Anterior cingulate cortex (tissue), 58 donors: ENCODE measurements around the gene FRRS1L.
"Not testable (repeated sequence)": the region's sequence is repeated elsewhere in the genome, so short reads cannot be mapped to it uniquely, and the experiment has no call there.

Source experiments
- DNase-seq, 58 donors: peaks; one replicate each; lab custom pipeline; 2025; lab: John Stamatoyannopoulos, UW

Gene FRRS1L

DNA sequence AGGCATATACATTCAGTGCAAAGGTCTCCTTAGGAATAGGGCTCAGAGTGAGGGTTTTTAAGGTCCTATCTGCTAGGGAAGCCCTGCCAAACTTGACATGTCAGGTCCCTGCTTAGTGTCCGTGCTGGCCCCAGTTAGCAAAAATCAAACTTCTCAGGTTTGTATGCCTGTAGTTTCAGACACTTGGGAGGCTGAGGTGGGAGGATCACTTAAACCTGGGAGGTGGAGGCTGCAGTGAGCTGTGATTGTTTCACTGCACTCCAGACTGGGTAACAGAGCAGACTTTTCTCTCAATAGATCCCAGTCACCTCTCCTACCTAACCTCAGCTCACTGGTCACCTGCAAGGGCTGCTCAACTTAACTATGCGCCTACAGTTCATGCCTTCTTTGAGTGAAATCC, 28.6 kb downstream of the FRRS1L start:
- DNase-seq = no peak

DNA sequence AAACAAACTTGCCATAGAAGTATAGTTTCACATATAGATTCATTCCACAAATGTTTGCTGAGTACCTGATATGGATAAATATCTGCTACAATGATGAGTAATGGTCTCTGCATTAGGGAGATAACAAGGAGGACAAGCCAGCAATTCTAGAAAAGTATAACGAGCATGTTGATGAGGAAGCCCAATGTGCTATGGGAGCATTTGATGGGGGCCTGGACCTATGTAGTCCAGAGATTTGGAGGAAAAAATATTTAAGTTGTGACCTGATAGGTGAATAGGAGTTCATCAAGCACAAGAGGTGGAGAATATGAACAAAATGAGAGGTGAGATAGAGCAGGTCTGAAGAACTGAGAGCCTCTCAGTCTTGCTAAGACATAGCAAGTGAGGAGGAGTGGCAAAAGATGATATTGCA, 32.9 kb downstream of the FRRS1L start:
- DNase-seq = no peak

DNA sequence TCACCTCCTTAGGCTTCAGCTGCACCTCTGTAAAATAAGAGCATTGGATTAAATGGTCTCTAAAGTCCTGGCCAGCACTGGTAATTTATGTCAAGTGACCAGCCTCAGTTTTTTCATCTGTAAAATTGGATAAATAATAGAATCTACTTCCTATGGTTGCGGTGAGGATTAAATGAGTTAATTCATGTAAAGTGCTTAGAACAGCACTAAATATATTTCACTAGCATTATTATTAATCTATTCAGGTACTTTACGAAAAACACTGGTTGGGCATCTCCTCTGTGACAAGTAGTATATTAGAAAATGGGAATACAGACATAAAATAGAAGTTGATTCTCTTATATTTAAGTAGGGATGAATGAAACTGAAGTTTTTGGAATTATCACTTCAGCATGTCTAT, 33.5 kb downstream of the FRRS1L start:
- DNase-seq = no peak

DNA sequence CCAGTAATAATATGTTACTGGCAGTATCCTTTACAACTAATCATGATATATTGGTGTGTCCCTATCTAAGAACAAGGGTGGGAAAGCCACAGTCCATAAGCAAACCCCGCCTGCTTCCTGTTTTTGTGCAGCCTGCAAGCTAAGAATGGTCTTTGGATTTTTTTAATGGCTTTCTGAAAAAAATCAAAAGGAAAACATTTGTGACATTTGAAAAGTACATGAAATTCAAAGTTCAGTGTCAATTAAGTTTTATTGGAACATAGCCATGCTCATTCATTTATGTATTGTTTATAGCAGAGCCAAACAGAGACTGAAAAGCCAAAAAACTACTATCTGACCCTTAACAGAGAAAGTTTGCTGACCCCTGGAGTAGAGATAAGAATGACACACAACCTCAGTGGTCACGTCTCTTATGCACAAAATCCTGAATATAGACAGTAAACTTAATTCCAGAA, 34.5 kb downstream of the FRRS1L start:
- DNase-seq = no peak

DNA sequence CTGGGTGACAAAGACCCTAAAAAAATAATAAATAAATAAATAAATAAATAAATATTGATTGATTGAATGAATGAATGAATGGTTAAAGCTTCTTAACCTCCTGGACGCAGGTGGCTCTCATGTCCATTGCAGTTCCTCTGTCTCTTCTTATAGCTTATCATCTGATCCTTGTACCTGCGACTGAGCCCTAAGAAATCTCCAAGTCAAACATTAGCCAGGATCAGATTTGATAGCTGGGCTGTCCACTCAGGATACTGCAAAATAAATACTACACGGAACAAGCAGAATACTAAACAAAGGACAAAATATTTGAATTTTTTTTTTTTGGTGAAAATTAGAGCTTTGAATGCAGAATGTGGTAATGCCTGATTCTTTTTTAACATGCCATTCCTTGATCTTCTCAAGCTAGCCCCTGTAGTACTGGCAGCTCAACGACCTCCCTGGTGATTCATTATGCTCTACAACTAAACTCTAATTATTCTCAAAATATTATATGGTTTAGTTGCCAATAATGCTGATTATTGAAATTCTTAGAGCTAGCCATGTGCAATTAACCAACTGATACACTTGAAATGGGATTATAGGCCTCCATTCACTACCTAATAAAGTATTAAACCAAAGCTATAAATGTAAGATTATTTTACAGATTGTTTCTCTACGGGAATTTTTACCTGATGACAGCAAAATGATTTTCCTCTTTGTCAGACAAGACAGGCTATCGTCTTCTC, 37.4 kb downstream of the FRRS1L start:
- DNase-seq = no peak

- DNase-seq = not testable (repeated sequence)
Observed at GRCh38 chr9:109126671-109127070, 40.4 kb downstream of the FRRS1L start.

- no peak for DNase-seq
Observed at GRCh38 chr9:109124121-109124520, 42.9 kb downstream of the FRRS1L start.

GRCh38 chr9:109122726-109123621, 44.1 kb downstream of the FRRS1L start:
- DNase-seq = no peak

- no peak for DNase-seq
Observed at GRCh38 chr9:109121232-109121796, 45.7 kb downstream of the FRRS1L start.

DNA sequence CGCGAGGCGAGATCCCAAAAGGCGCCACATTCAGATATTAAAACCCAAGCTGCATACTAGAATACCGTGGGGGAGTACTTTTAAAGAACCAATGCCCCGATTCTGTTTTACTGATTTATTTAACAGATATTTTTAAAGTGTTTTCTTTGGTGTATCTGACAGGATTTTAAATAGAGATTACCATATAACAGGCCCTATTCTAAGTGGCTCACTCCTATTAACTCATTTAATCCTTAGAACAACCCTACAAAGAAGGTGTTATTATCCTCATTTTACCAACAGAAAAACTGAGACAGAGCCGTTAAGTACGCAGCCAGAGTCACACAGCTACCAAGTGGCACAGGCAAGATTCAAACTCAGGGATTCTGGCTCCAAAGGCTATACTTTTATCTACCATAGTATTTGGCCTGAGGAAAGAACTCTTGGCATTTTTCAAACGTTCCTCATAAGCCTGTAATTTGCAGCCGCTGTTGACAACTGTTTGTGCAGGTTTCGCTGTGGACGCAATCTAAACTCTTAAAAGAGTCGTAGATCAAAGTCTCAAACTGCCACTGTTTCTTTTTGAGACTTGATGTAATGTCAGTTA, 46.8 kb downstream of the FRRS1L start:
- no peak for DNase-seq

DNA sequence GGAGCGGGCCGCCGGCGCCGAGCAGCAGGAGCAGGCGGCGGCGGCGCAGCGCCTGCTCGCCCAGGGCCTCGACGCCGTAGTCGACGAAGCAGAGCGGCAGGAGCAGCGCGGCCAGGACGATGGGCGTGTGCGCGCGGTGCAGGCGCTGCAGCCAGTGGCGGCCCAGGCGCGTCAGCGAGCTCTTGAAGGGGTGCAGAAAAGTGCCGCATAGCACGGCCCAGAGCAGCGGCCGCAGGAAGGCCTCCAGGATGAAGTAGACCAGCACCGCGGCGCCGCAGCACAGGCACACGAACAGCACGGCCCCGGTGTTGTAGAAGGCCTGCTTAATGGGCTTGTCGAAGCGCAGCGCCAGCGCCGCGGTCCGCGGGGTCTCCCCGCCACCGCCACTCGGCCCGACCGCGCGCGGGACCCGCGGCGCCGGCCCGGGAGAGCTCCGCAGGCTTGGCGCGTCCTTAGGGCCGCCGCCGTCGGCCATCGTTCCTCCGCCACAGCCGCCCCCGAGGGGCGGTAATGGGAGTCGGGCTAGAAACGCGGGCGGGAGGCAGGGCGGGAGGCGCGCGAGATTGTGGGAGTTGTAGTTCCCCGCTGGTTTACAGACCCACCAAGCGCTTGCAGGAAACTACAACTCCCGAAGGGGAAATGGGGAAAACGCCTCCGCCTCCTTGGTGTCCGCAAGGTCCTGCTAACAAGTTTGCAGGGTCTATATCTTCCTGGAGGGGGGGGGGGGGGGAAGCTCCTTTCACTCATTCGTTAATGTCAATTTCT, 47.4 kb downstream of the FRRS1L start, which contains the start of gene TMEM245:
Gene TMEM245 (minus strand): TSS at position 509 of the 765 bp plus-strand sequence. CDS start 34 bp downstream, at position 475.
- peak; percentile 55 to 99 (median 95) for DNase-seq

- peak in 13 of 58 donors; percentile 29 to 72 (median 46) for DNase-seq
Observed at GRCh38 chr9:109118808-109119438, 48.1 kb downstream of the FRRS1L start.

DNA sequence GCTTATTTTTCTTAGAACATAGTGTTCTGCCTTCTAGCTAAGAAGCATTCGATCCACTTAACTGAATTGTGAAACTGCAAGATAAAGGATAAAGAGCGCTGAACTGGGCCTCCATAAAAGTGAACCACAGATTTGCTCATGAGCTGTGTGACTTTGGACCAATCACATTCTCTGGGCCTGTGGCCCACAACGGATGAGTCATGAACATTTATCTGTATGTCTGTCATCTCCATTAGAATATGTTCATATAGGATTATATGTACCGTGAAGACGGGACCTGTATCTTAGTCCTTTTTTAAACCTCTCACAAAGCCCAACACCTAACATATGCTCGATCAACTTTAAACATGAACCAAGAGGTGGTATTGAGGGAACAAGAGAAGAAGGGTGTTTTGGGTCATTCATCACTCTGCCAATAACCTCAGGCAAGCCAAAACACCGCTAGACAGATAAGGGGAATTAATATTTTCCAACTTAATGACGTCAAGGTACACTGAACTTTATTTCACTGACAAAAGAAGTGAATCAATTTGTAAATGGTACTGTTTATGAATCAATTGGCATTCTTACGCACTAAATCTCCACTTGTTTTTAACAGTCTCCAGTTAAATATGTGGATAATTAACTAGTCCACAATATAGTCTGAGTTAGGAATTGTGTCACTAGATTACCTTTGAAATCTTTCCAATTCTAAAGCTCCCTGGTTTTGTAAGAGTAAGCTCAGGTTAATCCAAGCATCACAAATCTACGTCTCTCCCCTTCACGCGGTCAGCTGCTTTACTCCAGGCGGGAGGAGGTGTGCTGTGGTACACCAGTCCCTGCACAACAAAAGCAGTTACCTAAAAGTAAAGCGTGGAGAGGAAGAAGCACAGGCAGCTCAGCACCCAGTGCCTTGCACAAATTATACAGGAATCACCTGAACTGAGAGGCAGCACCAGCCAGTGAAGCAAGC, 48.9 kb downstream of the FRRS1L start:
- peak in 4 of 58 donors; percentile 10 to 32 (median 20) for DNase-seq

- DNase-seq = peak in 24 of 58 donors; percentile 1 to 56 (median 14)
Observed at GRCh38 chr9:109115931-109116526, 51.0 kb downstream of the FRRS1L start.

- no peak for DNase-seq
Observed at GRCh38 chr9:109114670-109115069, 52.4 kb downstream of the FRRS1L start.

DNA sequence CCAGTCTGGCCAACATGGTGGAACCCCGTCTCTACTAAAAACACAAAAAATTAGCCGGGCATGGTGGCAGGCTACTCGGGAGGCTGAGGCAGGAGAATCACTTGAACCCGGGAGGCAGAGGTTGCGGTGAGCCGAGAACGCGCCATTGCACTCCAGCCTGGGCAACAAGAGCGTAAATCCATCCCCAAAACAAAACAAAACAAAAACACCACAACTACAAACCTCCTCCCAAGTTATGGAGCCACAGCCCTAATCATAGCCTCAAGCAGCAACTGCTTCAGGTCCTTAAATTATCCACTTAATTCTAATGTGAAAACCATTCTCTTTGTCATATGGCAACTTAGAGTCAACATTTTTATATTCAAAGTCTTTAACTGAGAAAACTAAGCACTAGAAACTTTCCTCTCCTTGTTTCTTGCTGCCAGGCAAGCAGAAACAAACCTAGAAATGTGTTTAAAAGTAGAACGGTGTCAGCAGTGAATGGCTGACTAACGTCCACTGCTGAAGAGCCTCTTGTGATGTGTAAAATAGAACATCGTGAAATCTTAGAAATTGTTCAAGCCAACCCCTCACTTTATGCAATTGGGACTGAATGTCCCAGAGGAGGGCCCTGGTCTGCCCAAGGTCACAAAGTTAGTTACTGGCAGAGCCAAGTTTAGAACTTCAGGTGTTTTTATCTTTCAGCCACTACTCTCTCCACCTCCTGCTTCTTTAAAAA, 53.0 kb downstream of the FRRS1L start:
- no peak for DNase-seq

DNA sequence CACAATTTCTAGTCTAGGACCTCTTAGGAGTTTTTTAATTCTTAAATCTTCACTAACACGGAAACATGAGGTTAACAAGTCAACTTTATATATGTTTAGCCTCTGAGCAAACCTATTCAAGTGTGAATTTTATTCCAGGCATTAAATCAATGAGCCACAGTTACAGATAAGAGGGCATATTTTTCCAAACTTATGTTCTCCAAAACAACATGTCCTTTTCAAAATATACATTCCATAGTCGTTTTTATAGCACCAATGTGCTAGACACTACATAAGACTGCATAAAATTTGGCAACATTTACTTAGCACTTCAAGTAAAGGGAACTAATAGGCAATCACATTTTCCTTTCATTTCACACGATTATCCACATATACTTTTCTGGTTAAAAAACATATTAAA, 53.8 kb downstream of the FRRS1L start:
- DNase-seq = no peak
